HG02763 (cell line): ENCODE data around the gene RSKR.
"Not testable (repeated sequence)": the region's sequence is repeated elsewhere in the genome, so short reads cannot be mapped to it uniquely, and the experiment has no call there.

Experiments used
- ATAC-seq: cut with Tn5 transposase; IDR thresholded peaks from one replicate; pipeline ENCODE4 v1.9.1; 2021; ENCODE audit warnings: mild to moderate bottlenecking, moderate library complexity; ENCODE audit not compliant: unreplicated experiment

RSKR gene

DNA sequence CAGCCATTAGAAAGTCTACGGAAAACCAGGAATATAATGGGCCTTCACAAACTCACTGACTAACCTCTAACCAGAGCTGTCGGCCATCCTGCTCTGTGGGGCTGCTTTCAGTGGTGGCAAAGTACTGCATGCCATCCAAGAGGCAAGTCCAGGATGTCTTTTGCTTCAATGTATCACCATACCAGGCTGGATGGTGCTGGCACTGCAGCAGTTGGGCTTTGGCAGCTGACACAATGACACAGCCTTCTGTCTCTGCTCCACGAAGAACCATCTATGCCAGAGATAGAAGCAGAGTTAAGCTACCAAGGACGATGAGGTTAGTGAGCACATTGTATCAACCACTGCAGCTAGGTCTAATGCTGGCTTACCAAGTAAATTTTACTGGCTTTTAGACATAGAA is 9.7 kb upstream of the RSKR start:
- no peak for ATAC-seq

DNA sequence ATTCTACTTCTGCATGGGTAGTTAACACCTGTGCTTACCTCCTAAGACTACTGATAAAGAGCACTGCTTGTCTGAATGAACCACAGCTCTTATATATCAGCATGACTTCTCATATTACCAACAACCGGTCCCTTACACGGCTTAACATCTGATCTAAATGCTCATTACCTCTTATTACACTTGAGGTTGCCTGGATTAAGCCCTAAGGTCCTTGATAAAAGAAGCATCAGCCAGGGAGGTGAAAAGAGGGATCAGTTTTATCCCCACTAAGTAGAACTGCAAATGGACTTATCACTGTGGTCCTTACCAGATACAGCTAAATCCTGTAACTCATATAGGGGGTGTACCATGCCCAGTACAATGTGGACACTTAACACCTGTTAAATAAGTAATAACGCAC is 8.2 kb upstream of the RSKR start:
- ATAC-seq = no peak

DNA sequence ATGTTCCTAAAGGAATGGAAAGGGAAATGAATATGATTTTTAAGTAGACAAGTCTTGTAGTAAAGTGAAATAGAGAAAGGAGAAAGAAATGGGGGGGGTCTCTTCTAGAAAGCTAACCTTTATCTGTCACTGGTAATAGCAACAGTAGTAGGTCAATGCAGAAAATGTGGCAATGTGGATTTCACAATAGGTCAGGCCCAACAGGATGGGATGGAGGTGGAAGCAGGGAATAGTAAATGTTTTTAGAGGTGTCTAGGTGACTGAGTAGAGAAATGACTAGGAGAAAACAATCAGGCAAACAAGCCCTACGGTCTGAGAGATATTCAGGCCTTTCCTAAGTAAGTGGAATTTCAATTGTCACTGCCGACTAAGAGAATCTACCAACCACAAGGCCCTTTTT is 6.0 kb upstream of the RSKR start:
- ATAC-seq = no peak

DNA sequence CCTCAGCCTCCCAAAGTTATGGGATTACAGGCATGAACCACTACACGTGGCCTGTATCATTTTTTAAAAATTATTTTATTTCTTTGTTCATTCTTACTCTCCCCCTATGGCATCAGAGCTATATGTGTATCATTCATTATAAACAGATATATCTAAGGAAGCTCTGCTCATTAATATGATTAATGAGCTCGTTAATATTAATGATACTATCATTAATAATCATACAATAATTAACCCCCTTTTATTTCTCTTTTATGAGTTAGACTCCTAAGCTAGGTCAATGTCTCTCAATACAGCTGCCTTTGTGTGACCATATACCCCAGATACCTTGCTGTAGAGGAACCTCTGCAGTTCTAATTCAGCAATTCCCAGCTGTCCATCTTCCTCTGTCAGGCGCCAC is 4.5 kb upstream of the RSKR start:
- no peak for ATAC-seq

DNA sequence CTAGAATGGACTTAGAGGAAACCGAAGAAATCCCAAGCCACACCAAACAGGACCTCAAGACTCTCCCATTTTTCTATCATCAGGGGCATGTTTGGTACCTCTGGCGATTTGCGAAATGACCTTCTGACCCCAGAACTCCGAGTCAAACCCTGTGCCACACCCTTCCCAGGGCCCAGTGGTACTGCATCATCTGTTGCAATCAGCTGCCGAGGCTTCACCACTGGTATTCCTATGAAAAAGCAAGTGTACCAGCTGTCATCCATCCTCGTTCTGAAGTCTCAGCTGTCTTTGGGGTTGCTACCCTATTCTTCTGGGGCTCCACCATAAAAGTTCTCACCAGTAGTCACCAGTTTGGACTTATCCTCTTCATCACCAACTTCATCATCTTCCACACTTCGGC is 2.3 kb upstream of the RSKR start:
- no peak for ATAC-seq

DNA sequence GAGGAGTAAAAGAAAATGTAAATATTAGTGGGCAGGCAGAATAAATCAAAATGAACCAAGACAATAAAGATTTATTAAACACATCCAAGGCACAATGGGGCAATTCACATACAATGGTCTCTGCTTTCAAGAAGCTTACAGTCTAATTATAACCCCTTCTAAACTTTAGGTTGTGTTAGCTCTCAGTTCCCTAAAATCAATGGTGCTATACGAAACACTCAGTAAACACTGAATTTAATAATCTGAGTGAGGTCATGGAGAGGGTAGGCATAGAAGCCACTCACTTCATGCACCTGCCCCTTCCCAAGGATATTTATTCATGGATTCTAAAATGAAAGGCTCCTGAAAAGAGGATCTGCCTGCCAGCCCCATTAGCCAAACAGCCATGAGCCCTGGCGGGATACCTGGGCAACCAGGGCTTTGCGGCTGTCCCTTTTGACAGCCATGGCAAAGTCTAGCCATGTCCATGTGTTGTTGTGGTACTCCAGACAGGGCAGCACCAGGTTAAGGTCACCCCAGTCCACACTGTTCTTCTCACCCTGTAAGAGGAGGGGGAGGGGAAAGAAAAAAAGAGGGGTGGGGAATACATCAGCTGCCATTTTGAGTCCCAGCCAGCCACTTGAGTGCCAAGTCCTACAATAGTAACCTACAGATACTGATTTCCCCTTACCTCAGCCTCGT is 1.4 kb upstream of the RSKR start:
- ATAC-seq = no peak

DNA sequence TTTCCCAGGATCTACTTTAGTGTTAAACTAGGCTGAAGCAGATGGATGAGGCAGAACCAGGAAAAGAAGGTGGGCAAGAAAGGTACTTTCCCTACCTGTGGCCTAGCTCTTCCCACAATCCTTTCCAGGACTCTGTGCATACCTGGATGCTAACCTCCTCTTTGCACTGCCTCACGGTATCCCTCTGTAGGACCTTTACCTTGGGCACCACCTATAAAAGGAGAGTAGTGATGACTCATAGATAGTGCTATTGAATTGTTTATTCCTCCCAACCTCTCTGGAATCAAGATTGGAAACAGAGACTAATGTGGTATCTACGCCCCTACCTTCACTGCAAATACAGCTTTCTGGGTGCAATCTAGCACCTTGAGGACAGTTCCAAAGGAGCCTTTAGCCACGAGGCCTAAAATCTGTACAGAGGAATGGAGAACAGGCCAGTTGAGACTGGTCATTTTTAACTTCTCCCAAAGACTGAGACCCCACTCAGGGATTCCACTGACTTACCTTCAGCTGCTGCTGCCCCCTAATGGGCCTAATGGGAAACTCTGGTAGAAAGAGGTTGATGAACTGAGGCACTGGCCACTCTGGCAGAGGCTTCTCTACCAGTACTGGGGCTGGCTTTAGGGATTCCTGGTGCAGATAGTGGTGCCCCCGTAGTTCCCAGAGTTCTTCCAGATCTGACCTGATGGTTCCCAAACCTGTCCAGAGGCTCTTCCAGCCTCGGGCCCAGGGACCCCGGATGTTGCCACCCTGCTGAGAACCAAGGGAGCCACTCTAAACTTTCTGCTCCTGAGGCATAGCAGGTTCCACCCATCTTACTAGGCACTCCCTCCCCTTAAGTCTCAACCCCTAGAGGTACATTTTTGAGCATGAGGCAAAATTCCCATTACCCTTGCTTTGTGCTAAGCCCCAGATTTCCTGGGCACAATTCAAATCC is 781 bp downstream of the RSKR start:
- ATAC-seq = no peak

DNA sequence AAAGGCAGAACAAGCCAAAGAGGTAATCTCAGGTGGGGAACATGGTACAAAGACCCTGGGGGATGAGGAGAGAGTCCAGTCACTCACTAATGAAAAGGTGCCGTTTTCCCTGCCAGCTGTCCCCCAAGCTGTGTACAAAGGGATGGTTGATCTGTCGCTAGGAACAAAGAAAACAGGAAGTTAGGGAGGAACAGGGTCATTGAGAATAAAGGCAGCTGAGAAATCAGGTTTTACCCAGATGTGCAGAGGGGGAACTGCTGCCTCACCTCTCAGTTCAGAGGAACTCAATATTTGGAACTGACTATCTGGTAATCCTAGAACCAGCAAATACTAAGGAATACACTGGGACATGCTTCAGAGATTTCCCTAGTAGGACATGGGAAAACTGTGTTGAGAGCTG is 1.5 kb downstream of the RSKR start:
- no peak for ATAC-seq

DNA sequence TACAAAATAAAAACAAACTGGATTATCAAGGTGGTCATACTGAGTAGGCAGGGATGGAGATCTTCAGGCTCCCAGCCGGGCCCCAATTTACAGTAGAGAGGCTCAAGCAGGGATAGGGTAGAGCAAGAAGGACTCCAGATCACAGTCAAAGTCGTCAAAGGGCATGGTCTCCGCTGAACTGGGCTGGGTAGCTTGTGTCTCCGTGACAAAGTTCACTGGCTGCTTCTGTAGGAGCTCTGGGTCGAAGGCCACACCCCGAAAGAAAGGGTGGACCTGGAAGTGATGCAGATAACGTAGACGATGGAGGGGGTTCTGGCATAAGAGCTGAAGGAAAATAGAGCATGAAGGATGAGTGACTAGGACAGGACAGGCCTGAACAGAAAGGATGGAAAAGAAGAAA is 3.6 kb downstream of the RSKR start:
- no peak for ATAC-seq

DNA sequence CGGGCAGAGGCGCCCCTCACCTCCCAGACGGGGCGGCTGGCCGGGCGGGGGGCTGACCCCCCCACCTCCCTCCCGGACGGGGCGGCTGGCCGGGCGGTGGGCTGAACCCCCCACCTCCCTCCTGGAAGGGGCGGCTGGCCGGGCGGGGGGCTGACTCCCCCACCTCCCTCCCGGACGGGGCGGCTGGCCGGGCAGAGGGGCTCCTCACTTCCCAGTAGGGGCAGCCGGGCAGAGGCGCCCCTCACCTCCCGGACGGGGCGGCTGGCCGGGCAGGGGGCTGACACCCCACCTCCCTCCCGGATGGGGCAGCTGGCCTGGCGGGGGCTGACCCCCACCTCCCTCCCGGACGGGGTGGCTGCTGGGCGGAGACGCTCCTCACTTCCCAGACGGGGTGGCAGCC is 10.0 kb downstream of the RSKR start:
- ATAC-seq = not testable (repeated sequence)

DNA sequence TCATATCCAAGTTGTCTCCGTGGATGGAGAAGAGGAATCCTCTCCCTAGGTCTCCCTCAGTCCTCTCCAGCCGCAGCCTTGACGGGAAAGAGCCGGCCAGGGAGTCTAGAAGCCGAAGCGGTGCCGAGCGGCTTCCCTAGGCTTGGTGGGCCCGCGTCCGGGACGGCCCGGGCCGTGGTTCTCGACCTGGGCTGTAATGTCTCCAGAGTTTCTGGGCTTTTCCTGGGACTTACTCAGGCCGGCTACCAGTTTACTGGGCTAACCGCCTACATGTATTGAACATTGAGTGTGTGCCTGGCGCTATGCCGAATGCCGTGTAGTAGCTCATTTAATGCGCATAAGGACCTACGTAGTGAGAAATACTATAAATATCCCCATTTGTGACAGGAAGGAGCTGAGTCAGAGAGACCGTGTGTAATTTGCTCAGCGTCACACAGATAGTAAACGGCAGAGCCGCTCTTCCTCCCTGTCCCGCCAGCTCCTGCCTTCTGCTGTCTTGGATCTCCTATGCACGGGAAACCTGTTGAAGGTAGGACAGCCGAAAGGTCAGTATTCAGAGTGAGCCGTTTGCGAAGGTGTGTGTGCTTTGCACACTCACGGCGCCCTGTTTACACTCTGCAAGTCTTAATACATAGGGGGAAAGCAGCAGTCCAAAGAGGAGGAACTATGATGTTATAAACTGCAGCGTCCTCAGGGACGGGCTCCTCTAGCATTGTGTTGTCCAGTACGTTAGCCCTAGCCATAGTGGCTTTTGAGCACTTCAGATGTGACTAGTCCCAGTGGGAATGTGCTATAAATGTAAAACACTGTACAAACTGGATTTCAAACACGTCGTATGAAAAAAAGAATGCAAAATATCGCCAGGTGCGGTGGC is 14.4 kb downstream of the RSKR start:
- ATAC-seq = peak; percentile 37

DNA sequence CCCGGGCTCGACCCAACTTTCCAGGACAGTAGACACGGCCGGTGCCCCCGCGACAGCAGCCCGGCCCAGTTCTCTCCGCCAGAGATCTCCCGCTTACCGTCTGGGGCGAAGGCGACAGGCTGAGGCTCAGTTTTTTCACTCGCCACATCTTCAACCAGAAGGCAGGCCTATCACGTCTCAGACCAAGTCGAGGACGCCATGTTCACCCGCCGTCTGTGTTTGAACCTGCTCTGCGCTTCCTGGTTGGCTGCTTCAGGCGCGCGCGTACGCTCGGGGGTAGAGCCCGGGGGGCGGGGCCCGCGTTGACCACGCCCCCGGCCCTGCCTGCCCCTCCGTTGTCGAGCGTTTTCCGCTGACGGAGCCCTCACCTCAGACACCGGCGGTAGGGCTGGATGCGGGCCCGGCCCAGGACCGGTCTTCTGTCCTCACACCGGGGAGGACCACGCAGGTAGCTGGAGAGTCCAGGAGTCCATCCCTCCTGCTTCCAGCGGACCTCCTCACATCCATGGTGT is 15.1 kb downstream of the RSKR start, which contains the start of gene SPAG5:
SPAG5 (minus strand) TSS at position 227 of the 512 bp plus-strand sequence; CDS start at position 148, 79 bp downstream.
- peak; percentile 85 for ATAC-seq

DNA sequence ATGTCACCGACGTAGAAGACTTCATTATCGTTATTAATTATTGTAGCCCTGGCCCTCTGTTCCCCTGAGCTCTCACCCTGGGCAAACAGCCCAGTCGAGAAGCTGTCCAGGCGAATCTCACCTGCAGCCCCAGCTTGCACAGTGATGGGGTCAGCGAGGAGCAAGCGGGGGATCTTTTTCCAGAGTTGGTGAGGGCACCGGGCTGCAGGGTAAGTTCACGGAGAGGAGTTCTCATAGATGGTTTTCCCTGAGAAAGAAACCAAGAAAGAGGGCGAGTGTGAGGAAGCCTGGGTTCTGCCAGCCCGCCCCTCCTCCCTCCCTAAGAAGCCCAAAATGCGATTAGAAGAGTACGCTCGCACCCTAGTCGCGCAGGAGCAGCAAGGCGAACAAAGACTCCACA is 15.6 kb downstream of the RSKR start:
- ATAC-seq = no peak

DNA sequence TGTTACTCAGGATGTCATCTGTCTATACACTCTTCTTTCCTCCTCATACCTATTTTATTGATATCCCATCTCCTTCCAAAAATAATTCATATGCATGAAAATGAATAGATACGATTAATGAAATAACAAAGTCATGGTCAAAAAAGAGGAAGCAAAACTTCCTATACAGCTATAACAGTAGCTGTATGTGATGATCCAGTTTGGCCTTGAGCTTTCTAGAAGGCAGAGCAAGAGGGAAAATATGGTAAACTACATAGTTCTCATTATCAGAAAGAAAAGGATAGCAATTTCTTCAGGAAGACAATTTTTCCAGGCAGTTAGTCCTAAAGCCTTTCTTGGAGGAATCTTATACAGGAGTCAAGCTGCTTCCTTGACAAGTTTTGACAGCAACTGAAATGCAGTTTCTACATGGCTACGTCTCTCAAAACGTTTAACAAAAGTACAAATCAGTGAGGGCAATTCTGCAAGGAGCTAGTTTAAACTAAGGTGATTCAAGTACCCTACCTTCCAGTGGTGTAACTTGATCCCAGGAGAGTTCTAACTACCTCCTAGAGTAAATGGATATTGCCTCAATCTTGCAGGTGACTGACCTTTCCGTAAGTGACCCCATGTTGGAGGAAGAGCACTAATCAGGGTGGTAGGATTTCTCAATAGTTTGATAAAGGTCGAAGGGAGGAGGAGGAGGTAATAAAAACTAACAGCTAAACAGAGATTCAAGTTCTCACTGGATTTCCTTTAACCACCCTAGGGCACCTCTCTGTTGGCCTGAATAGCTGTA is 16.2 kb downstream of the RSKR start:
- no peak for ATAC-seq

DNA sequence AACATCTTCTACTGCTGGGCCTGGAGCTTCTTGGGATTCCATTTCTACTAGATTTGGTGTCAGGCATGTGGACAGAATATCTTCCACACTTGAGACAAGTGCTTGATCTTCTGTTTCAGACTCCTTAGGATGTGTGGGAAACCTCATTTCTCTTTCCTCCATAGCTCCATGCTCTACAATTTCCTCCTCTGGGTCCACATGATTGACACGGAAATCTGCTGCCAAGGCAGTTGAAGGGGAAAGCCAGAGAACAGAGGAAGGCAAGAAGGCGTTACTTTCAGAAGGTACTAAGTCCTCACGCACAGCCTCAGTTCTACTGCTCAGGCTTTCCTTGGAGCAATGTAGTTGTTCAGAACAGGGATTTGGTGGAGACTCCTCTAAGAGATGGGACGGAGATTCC is 21.7 kb downstream of the RSKR start:
- ATAC-seq = no peak

DNA sequence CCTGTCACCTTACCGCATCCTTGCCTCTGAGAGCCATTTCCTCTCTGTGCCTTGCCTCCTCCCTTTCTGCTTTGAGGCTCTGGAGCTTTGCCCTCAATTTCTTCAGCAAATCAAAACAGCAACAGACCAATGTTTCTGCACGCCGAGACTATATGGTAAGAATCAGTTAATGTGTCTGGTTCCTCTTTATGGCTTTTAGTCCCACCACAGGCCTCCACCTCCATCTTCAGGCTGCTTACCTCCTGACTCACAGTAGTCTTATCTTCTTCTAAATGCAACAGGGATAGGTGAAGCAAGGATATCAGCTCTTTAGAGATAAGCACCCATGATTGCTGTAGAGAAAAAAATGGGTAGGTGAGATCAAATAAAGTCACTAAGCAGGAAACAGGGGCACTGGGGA is 28.1 kb downstream of the RSKR start:
- ATAC-seq = no peak

DNA sequence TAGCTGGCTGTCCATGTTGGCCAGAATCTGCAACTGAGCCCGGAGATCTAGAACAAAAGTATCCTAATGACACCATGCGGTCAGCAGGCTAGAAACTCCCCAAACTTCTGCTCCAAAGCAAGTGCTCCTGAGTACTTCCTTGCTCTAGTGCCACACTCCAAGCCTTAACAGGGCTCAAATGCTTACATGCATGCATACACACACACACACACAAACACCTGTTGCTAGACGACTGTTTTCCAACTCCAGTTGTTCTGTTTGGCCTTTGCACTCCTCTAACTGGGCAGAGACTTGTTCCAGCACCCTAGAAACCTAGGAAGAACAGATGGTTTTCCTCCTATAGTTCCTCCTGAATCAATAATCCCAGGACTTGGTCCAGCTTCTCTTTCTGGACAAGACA is 29.6 kb downstream of the RSKR start:
- no peak for ATAC-seq

DNA sequence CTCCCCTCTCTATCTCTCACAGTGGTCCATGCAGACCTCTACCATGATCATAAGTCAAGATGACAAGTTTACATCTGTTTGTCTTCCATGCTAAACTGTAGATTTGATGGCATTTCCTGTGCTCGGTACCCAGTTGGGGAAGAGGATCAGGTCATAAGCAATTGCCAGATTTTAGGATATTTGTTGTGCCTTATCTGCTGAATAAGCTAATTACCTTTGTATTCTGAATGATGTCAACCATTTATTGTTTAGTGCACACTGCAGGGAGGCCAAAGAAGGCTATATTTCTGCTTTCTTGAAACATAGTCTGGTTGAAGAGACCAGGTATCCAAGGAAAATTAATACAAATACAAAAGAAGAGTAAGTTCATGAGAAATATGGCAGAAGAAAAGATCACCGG is 31.5 kb downstream of the RSKR start:
- ATAC-seq = no peak

DNA sequence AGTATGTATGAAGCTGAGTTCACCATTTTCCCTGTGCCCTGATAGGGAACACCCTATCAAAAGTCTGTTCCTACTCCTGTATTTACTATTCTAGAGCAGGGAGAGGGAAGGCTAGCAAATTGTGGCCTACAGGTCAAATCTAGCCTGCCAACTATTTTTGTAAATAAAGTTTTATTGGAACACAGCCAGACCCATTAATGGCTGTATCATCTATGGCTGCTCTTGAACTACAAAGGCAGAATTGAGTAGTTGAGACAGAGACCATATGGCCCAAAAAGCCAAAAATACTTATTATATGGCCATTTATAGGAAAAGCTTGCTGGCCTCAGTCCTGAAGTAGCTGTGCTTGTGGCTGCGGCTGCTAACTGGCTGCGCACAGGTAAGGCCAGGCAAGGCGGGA is 33.0 kb downstream of the RSKR start:
- ATAC-seq = no peak

DNA sequence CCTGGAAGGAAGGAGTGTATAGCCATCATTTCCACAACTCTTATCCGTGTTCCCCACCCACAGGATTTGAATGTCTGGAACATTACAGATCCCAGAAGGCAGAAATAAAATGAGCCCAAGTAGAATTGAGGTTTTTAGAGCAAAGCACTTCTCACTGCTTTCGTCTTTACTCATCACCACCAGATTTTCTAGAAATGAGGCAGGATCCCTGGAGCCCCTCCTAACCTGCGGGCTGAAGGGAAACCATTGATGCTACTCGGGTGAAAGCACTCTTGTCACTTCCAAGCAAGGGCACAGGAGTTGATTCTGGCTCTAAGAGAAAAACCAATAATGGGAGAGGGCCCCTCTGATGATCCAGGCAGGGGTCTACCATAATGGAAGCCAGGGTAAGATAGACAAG is 34.5 kb downstream of the RSKR start:
- no peak for ATAC-seq
